ENCODE results near the gene SERINC4.
"Not testable (repeated sequence)": the region's sequence is repeated elsewhere in the genome, so short reads cannot be mapped to it uniquely, and the experiment has no call there.

SERINC4 gene

DNA sequence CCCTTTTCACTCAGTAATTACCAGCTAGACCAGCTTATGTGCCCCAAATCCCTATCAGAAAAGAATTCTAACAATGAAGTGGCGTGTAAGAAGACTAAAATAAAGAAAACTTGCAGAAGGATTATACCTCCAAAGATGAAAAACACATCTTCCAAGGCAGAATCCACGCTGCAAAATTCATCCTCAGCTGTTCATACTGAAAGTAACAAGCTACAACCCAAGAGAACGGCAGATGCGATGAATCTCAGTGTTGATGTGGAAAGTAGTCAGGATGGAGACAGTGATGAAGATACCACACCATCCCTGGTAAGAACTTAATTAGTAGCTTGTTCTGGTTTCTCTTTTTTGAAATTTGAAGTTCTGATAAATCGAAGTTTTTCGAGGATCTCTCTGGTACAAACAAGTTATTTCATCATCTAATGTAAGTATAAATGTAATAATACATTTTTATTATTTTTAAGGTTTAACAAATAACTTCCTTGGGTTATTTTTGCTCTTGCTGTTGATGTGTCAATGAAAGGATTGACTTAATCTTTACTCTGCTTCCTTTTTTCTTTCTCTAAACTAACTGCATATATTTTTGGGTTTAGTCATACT is 28.1 kb upstream of the SERINC4 start:
- H3K9me3 ChIP-seq (ENCODE audit: severe bottlenecking): no peaks in the 10 kb centered on the region
- peak overlapping the region; percentile 51 for H3K4me3 ChIP-seq (ENCODE audit: severe bottlenecking)
- TF ChIP-seq, protein P1, sequence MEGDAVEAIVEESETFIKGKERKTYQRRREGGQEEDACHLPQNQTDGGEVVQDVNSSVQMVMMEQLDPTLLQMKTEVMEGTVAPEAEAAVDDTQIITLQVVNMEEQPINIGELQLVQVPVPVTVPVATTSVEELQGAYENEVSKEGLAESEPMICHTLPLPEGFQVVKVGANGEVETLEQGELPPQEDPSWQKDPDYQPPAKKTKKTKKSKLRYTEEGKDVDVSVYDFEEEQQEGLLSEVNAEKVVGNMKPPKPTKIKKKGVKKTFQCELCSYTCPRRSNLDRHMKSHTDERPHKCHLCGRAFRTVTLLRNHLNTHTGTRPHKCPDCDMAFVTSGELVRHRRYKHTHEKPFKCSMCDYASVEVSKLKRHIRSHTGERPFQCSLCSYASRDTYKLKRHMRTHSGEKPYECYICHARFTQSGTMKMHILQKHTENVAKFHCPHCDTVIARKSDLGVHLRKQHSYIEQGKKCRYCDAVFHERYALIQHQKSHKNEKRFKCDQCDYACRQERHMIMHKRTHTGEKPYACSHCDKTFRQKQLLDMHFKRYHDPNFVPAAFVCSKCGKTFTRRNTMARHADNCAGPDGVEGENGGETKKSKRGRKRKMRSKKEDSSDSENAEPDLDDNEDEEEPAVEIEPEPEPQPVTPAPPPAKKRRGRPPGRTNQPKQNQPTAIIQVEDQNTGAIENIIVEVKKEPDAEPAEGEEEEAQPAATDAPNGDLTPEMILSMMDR (IDR thresholded peaks at IDR 0.05; ENCODE audit: poor library complexity, severe bottlenecking): no peak
- H3K36me3 ChIP-seq (ENCODE audit: low read depth): peaks cover 41% of the 10 kb centered on the region
- peaks cover 13% of the 10 kb centered on the region for H3K4me1 ChIP-seq (ENCODE audit: insufficient read depth, poor library complexity, severe bottlenecking)
- peak overlapping the region; percentile 44 for H3K27ac ChIP-seq (ENCODE audit: poor library complexity, severe bottlenecking)
- no peaks in the 10 kb centered on the region for H3K27me3 ChIP-seq (ENCODE audit: insufficient read depth, poor library complexity, severe bottlenecking)
- DNase-seq (ENCODE audit: low spot score) (no peak), ATAC-seq (ENCODE audit: low read depth) (no peak)

DNA sequence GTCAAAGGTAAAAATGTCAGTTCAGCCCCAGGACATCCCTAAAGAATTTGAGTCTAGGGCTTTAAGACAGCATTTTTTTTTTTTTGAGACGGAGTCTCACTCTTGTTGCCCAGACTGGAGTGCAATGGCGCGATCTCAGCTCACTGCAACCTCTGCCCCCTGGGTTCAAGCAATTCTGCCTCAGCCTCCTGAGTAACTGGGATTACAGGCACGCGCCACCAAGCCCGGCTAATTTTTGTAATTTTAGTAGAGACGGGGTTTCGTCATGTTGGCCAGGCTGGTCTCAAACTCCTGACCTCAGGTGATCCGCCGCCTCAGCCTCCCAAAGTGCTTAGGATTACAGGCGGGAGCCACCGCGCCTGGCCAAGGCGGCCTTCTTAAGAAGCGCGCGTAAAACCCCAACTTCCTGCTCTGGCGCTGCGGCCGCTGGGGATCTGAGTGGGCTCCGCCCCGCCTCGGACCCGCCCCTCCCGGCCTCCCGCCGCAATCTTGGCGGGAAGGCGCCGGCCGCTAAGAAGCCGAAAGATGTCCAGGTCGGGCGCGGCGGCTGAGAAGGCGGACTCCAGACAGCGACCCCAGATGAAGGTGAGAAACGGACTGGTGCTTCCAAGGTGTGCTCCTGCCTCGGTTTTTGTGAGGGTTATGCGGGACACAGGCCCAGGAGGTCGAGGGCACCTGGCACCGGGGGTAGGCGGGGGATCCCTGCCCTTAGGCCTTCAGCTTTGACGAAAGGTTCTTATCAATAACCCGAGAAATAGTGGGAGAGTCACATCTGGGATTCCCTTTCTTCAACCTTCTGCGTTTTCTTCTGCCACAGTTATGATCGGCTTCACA is 26.7 kb upstream of the SERINC4 start, which contains the start of gene WDR76:
Gene WDR76, plus strand, starts transcription at position 495 of the 834 bp plus-strand sequence. Its CDS starts 31 bp downstream, at position 526.
- H3K36me3 ChIP-seq (ENCODE audit: low read depth): peaks cover 45% of the 10 kb centered on the region
- H3K27ac ChIP-seq (ENCODE audit: poor library complexity, severe bottlenecking): peak within 1 kb of the TSS; percentile 44
- DNase-seq (ENCODE audit: low spot score) (peak; percentile 93), ATAC-seq (ENCODE audit: low read depth) (peak; percentile 79)
- no peaks in the 10 kb centered on the region for H3K27me3 ChIP-seq (ENCODE audit: insufficient read depth, poor library complexity, severe bottlenecking)
- H3K4me1 ChIP-seq (ENCODE audit: insufficient read depth, poor library complexity, severe bottlenecking): peaks cover 15% of the 10 kb centered on the region
- H3K9me3 ChIP-seq (ENCODE audit: severe bottlenecking): no peaks in the 10 kb centered on the region
- TF ChIP-seq, protein P1 (IDR thresholded peaks at IDR 0.05; ENCODE audit: poor library complexity, severe bottlenecking): no peak
- H3K4me3 ChIP-seq (ENCODE audit: severe bottlenecking): peak within 1 kb of the TSS; percentile 51

DNA sequence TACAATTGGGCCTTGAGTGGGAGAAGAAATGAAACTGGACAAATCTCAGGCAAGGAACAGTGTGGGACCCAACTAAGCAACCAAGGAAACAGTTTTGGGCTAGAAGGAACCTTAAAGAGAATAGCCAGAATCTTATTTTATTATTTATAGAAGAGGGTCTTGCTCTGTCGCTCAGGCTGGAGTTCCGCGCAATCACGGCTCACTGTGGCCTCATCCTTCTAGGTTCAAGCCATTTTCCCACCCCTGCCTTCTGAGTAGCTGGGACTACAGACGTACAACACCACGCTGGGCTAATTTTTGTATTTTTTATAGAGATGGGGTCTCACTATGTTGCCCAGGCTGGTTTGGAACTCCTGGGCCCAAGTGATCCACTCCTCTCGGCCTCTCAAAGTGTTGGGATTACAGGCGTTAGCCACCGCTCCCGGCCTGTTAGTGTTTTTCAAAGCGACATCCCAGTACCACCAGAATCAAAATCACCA is 26.0 kb upstream of the SERINC4 start:
- DNase-seq (ENCODE audit: low spot score) (no peak), ATAC-seq (ENCODE audit: low read depth) (no peak)
- TF ChIP-seq, protein P1 (IDR thresholded peaks at IDR 0.05; ENCODE audit: poor library complexity, severe bottlenecking): no peak
- H3K4me1 ChIP-seq (ENCODE audit: insufficient read depth, poor library complexity, severe bottlenecking): peaks cover 16% of the 10 kb centered on the region
- H3K4me3 ChIP-seq (ENCODE audit: severe bottlenecking): peak overlapping the region; percentile 51
- H3K9me3 ChIP-seq (ENCODE audit: severe bottlenecking): no peaks in the 10 kb centered on the region
- no peaks in the 10 kb centered on the region for H3K27me3 ChIP-seq (ENCODE audit: insufficient read depth, poor library complexity, severe bottlenecking)
- peaks cover 49% of the 10 kb centered on the region for H3K36me3 ChIP-seq (ENCODE audit: low read depth)
- peak overlapping the region; percentile 44 for H3K27ac ChIP-seq (ENCODE audit: poor library complexity, severe bottlenecking)

DNA sequence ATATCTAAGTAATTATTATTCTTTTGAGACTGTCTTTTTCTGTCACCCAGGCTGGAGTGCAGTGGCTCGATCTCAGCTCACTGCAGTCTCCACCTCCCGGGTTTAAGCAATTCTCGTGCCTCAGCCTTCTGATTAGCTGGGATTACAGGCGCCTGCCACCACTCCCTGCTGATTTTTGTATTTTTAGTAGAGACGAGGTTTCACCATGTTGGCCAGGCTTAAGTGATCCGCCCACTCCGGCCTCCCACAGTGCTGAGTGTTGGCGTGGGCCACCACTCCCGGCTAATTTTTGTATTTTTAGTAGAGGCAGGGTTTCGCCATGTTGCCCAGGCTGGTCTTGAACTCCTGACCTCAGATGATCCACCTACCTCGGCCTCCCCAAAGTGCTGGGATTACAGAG is 25.3 kb upstream of the SERINC4 start:
- H3K4me3 ChIP-seq (ENCODE audit: severe bottlenecking); DNase-seq (ENCODE audit: low spot score); H3K9me3 ChIP-seq (ENCODE audit: severe bottlenecking); H3K27me3 ChIP-seq (ENCODE audit: insufficient read depth, poor library complexity, severe bottlenecking); ATAC-seq (ENCODE audit: low read depth): not testable (repeated sequence)
- peaks cover 57% of the 10 kb centered on the region for H3K36me3 ChIP-seq (ENCODE audit: low read depth)
- peak overlapping the region; percentile 82 for H3K27ac ChIP-seq (ENCODE audit: poor library complexity, severe bottlenecking)
- H3K4me1 ChIP-seq (ENCODE audit: insufficient read depth, poor library complexity, severe bottlenecking): peaks cover 16% of the 10 kb centered on the region

DNA sequence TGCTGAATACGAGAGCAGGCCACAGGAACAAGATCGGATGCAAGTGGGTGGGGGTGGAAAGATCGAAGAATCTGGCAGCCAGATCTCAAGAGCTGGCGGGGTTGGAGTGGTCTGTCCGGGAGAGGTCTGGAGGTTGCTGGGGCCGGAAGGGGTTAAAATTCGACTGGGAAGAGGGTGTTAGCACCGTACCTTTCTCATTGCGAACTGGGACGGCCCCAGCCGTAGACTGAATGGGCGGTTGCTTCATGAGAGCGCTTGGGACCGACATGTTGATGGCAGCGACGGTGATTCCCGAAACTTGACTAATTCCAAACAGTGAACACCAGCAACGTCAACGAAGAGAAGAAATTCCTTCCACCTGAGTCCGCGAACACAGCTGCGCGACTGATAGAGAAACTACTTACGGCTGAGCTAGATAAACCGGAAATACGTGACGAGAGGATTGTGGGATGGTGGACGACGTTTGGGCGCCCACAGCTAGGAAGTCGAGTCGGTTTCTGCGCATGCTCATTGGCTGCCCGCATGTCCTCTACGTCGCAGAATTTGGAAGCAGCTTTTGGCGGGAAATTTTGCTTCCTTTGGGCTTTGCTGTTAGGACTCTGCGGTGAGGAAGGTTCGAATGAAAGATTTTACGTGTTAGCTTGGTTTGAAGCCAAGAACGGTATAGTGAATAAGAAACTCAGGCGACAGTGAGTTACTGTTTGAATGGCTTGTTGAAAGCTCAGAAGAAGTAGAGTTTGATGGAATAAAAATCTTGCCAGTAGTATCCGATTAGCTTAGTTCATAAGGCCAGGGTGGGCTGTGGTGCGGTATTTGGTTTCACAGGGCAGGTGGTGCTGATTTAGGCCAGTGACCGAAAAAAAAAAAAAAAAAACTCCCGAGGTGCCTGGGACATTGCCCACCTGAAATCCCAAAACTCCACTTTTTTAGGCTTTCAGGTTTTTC is 24.6 kb upstream of the SERINC4 start, which contains the start of gene MFAP1:
Gene MFAP1, minus strand, starts transcription at position 389 of the 945 bp plus-strand sequence. Its CDS starts 121 bp downstream, at position 268.
- peak within 1 kb of the TSS; percentile 91 for H3K4me3 ChIP-seq (ENCODE audit: severe bottlenecking)
- peak; percentile 98 for DNase-seq (ENCODE audit: low spot score)
- peaks cover 16% of the 10 kb centered on the region for H3K4me1 ChIP-seq (ENCODE audit: insufficient read depth, poor library complexity, severe bottlenecking)
- H3K27ac ChIP-seq (ENCODE audit: poor library complexity, severe bottlenecking): peak within 1 kb of the TSS; percentile 82
- TF ChIP-seq, protein P1 (IDR thresholded peaks at IDR 0.05; ENCODE audit: poor library complexity, severe bottlenecking): no peak
- no peaks in the 10 kb centered on the region for H3K27me3 ChIP-seq (ENCODE audit: insufficient read depth, poor library complexity, severe bottlenecking)
- no peaks in the 10 kb centered on the region for H3K9me3 ChIP-seq (ENCODE audit: severe bottlenecking)
- H3K36me3 ChIP-seq (ENCODE audit: low read depth): peaks cover 57% of the 10 kb centered on the region
- peak; percentile 83 for ATAC-seq (ENCODE audit: low read depth)

All from RWPE2 (cell line).